Right atrium auricular region (tissue), 2 donors: ENCODE results near the gene TMEM54. TPM values are rescaled to one million over a fixed set of nuclear protein-coding genes. Genes with fewer than 3 reads are reported as not detected.
A peak's percentile ranks its signal among the peaks of the same experiment; 100 is the strongest.

Experiments
- DNase-seq: peaks from one replicate; pipeline ENCODE4 v3.0.0-alpha.2; 2019; ENCODE audit warnings: low spot score
- H3K27ac ChIP-seq, 2 donors: fragments of 200-600 bp; sonication (generic); 1 replicate in 1 of 2; 2 replicates in 1 of 2; pipeline ENCODE4 v1.5.1; 2016 to 2019
- H3K27me3 ChIP-seq, 2 donors: fragments of 200-600 bp; sonication (generic); one replicate each; pipeline versions ENCODE4 v1.5.1 to v1.6.0; 2017 to 2019
- H3K36me3 ChIP-seq: fragments of 200-600 bp; sonication (generic); one replicate; pipeline ENCODE4 v1.5.1; 2016
- H3K4me1 ChIP-seq, 2 donors: fragments of 200-600 bp; sonication (generic); one replicate each; pipeline versions ENCODE4 v1.5.1 to v1.6.0; 2017 to 2019
- H3K4me3 ChIP-seq, 2 donors: fragments of 200-600 bp; sonication (generic); 1 replicate in 1 of 2; 2 replicates in 1 of 2; pipeline ENCODE4 v1.5.1; 2017 to 2019; ENCODE audit warnings: mild to moderate bottlenecking in 1 of 2, moderate library complexity in 1 of 2
- H3K9me3 ChIP-seq, 2 donors: fragments of 200-600 bp; sonication (generic); one replicate each; pipeline ENCODE4 v1.5.1; 2019
- CTCF ChIP-seq, 2 donors: fragments of 200-600 bp; sonication (generic); IDR thresholded peaks; one replicate each; pipeline ENCODE4 v1.5.1; 2019; ENCODE audit warnings: antibody characterized with exemption in 2 of 2
- total RNA-seq, 2 donors: library from RNA; depleted of rRNA; stranded (reverse); fragments of >200 nt; gene quantifications; one replicate each; pipeline ENCODE4 v1.1.0, GENCODE V29; 2016

The TMEM54 gene
- total RNA-seq, 2 donors from 2014 or later = 4.7 to 37.9 TPM

GRCh38 chr1:32900371-32900955 is 726 bp downstream of the TMEM54 start:
- Histone ChIP-seq H3K27me3 (peaks cover 0 to 4% of the 10 kb centered on the region in 2 donors), H3K4me3 (peak overlapping the region; percentile 46 to 63), H3K27ac (peak overlapping the region in 1 of 2 donors; percentile 42), H3K4me1 (peaks cover 0 to 9% of the 10 kb centered on the region in 2 donors), H3K9me3 (no peaks in the 10 kb centered on the region), H3K36me3 (no peaks in the 10 kb centered on the region)
- no peak for TF ChIP-seq CTCF (IDR thresholded peaks at IDR 0.05)
- no peak for DNase-seq

- no peak for TF ChIP-seq CTCF (IDR thresholded peaks at IDR 0.05)
- DNase-seq = no peak
Measured at GRCh38 chr1:32899586-32900296, 1.4 kb downstream of the TMEM54 start.

GRCh38 chr1:32898958-32899357 is 2.2 kb downstream of the TMEM54 start:
- no peaks in the 10 kb centered on the region for H3K9me3 ChIP-seq
- peaks cover 0 to 4% of the 10 kb centered on the region in 2 donors for H3K27me3 ChIP-seq
- H3K4me1 ChIP-seq = peaks cover 0 to 9% of the 10 kb centered on the region in 2 donors
- DNase-seq = no peak
- TF ChIP-seq CTCF (IDR thresholded peaks at IDR 0.05) = no peak
- no peak overlapping the region for H3K27ac ChIP-seq
- no peaks in the 10 kb centered on the region for H3K36me3 ChIP-seq
- H3K4me3 ChIP-seq = no peak overlapping the region

More at GRCh38 chr1:32899586-32900296, 1.4 kb downstream of the TMEM54 start:
- H3K27ac ChIP-seq = no peak overlapping the region
- no peak overlapping the region for H3K4me3 ChIP-seq
- H3K4me1 ChIP-seq = peaks cover 0 to 9% of the 10 kb centered on the region in 2 donors
- peaks cover 0 to 4% of the 10 kb centered on the region in 2 donors for H3K27me3 ChIP-seq
- H3K9me3 ChIP-seq = no peaks in the 10 kb centered on the region
- no peaks in the 10 kb centered on the region for H3K36me3 ChIP-seq

- Histone ChIP-seq H3K4me3 (no peak overlapping the region), H3K27ac (no peak overlapping the region), H3K4me1 (peaks cover 0 to 18% of the 10 kb centered on the region in 2 donors), H3K27me3 (peaks cover 0 to 8% of the 10 kb centered on the region in 2 donors), H3K36me3 (no peaks in the 10 kb centered on the region), H3K9me3 (no peaks in the 10 kb centered on the region)
- TF ChIP-seq CTCF (IDR thresholded peaks at IDR 0.05) = no peak
- DNase-seq = no peak
Measured at GRCh38 chr1:32898056-32898455, 3.1 kb downstream of the TMEM54 start.

- Histone ChIP-seq H3K27ac (no peak overlapping the region), H3K36me3 (no peaks in the 10 kb centered on the region), H3K4me3 (no peak overlapping the region), H3K4me1 (peaks cover 0 to 23% of the 10 kb centered on the region in 2 donors), H3K9me3 (no peaks in the 10 kb centered on the region), H3K27me3 (peaks cover 0 to 8% of the 10 kb centered on the region in 2 donors)
- no peak for DNase-seq
- no peak for TF ChIP-seq CTCF (IDR thresholded peaks at IDR 0.05)
Measured at GRCh38 chr1:32897082-32898049, 3.8 kb downstream of the TMEM54 start.
